Upper lobe of right lung (tissue), 1 donor: ENCODE measurements around the gene FAM193B. TPM values are rescaled to one million over a fixed set of nuclear protein-coding genes. Genes with fewer than 3 reads are reported as not detected.

Experiments used
- ATAC-seq: fragments of 200-7000 bp; cut with Tn5 transposase; one replicate; pipeline ENCODE4 v1.9.1; 2020; ENCODE audit warnings: mild to moderate bottlenecking, moderate library complexity
- DNase-seq: peaks from one replicate; pipeline ENCODE4 v3.0.0-alpha.2; 2020
- H3K27ac ChIP-seq: fragments of 200-600 bp; one replicate; pipeline ENCODE4 v1.8.0; 2022
- H3K27me3 ChIP-seq: fragments of 200-600 bp; one replicate; pipeline ENCODE4 v1.8.0; 2022; ENCODE audit warnings: mild to moderate bottlenecking
- H3K36me3 ChIP-seq: fragments of 200-600 bp; one replicate; pipeline ENCODE4 v1.8.0; 2022
- H3K4me1 ChIP-seq: fragments of 200-600 bp; one replicate; pipeline ENCODE4 v1.8.0; 2022
- H3K4me3 ChIP-seq: fragments of 200-600 bp; one replicate; pipeline ENCODE4 v1.8.0; 2022; ENCODE audit warnings: mild to moderate bottlenecking
- H3K9me3 ChIP-seq: fragments of 200-600 bp; one replicate; pipeline ENCODE4 v1.8.0; 2022
- intact Hi-C: fragments of 100-400 bp; cut with DNase I; formaldehyde crosslinking; loops from one replicate; pipeline ENCODE4 v1.11.0; 2022
- total RNA-seq: library from RNA; stranded (reverse); fragmentation: NEBNext Ultra II Directional; extraction: Animal tissue kit (Norgen Biotek cat#: 25700); gene quantifications from one replicate; pipeline ENCODE4 v1.2.1, GENCODE V29; 2021
- TF ChIP-seq, protein P1 (sequence below): fragments of 200-600 bp; IDR thresholded peaks from one replicate; pipeline ENCODE4 v1.8.0; 2022; ENCODE audit warnings: antibody characterized with exemption
- donor health status: DM: no; HTN: yes; CAD: no; lungs with severe emphysema.

The FAM193B gene
- total RNA-seq, 1 donor from 2014 or later = 76.3 TPM

GRCh38 chr5:177476531-177477233, 77.7 kb downstream of the FAM193B start:
- Histone ChIP-seq H3K4me3 (no peak overlapping the region), H3K9me3 (no peaks in the 10 kb centered on the region), H3K27ac (peak overlapping the region; percentile 11), H3K4me1 (peaks cover 34% of the 10 kb centered on the region), H3K27me3 (no peaks in the 10 kb centered on the region), H3K36me3 (no peaks in the 10 kb centered on the region)
- TF ChIP-seq, protein P1, sequence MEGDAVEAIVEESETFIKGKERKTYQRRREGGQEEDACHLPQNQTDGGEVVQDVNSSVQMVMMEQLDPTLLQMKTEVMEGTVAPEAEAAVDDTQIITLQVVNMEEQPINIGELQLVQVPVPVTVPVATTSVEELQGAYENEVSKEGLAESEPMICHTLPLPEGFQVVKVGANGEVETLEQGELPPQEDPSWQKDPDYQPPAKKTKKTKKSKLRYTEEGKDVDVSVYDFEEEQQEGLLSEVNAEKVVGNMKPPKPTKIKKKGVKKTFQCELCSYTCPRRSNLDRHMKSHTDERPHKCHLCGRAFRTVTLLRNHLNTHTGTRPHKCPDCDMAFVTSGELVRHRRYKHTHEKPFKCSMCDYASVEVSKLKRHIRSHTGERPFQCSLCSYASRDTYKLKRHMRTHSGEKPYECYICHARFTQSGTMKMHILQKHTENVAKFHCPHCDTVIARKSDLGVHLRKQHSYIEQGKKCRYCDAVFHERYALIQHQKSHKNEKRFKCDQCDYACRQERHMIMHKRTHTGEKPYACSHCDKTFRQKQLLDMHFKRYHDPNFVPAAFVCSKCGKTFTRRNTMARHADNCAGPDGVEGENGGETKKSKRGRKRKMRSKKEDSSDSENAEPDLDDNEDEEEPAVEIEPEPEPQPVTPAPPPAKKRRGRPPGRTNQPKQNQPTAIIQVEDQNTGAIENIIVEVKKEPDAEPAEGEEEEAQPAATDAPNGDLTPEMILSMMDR = no peak
- ATAC-seq (peak; percentile 2), DNase-seq (peak; percentile 70)
- intact Hi-C loops = no loop called here

- Histone ChIP-seq H3K36me3 (no peaks in the 10 kb centered on the region), H3K9me3 (no peaks in the 10 kb centered on the region), H3K4me3 (no peak overlapping the region), H3K4me1 (peaks cover 35% of the 10 kb centered on the region), H3K27me3 (no peaks in the 10 kb centered on the region), H3K27ac (no peak overlapping the region)
- intact Hi-C loops = no loop called here
- no peak for DNase-seq
- TF ChIP-seq, protein P1 = no peak
- no peak for ATAC-seq
Observed at GRCh38 chr5:177475563-177476427, 78.6 kb downstream of the FAM193B start.

- intact Hi-C loops = no loop called here
- no peak for DNase-seq
- Histone ChIP-seq H3K27ac (no peak overlapping the region), H3K4me1 (peaks cover 33% of the 10 kb centered on the region), H3K9me3 (no peaks in the 10 kb centered on the region), H3K4me3 (no peak overlapping the region), H3K27me3 (no peaks in the 10 kb centered on the region), H3K36me3 (no peaks in the 10 kb centered on the region)
- no peak for ATAC-seq
- TF ChIP-seq, protein P1 = no peak
Observed at GRCh38 chr5:177474846-177475562, 79.4 kb downstream of the FAM193B start.

- ATAC-seq (no peak), DNase-seq (no peak)
- intact Hi-C loops = no loop called here
- H3K27ac ChIP-seq = no peak overlapping the region
- peaks cover 23% of the 10 kb centered on the region for H3K4me1 ChIP-seq
- H3K36me3 ChIP-seq = no peaks in the 10 kb centered on the region
- no peaks in the 10 kb centered on the region for H3K27me3 ChIP-seq
- no peaks in the 10 kb centered on the region for H3K9me3 ChIP-seq
- TF ChIP-seq, protein P1 = no peak
- H3K4me3 ChIP-seq = no peak overlapping the region
Observed at GRCh38 chr5:177474002-177474476, 80.3 kb downstream of the FAM193B start.

GRCh38 chr5:177473443-177474001, 80.8 kb downstream of the FAM193B start, which contains the start of gene DBN1:
DBN1 (minus strand) TSS chr5:177473634; CDS start chr5:177473521, 113 bp downstream.
- Histone ChIP-seq H3K27ac (peak within 1 kb of the TSS; percentile 68), H3K9me3 (no peaks in the 10 kb centered on the region), H3K27me3 (no peaks in the 10 kb centered on the region), H3K36me3 (no peaks in the 10 kb centered on the region), H3K4me1 (peaks cover 18% of the 10 kb centered on the region), H3K4me3 (peak within 1 kb of the TSS; percentile 69)
- TF ChIP-seq, protein P1 = no peak
- DNase-seq (peak; percentile 75), ATAC-seq (peak; percentile 73)
- intact Hi-C loops = no loop called here
